ENCODE results near the gene SBF2. TPM values are rescaled to one million over a fixed set of nuclear protein-coding genes. Genes with fewer than 3 reads are reported as not detected.

Gene SBF2
- total and polyA plus RNA-seq, 9 of the 15 experiments (the other 6 are each of a cell fraction or from before 2014, with no cell fraction given) = 0.80 to 9.5 (median 5.0) TPM

- H3K9ac ChIP-seq (ENCODE audit: insufficient read depth in 1 of 2, low read depth in 2 of 2, low read length in 2 of 2) = no peak overlapping the region
- H2AFZ ChIP-seq (ENCODE audit: low read depth, low read length) = no peak overlapping the region
- in situ Hi-C loops (cut with MboI) = no loop called here
- H3K9me3 ChIP-seq (replicated peaks; ENCODE audit: control insufficient read depth, insufficient read depth, low read depth, low read length) = no peaks in the 10 kb centered on the region
- H3K27me3 ChIP-seq (ENCODE audit: control insufficient read depth in 2 of 2, insufficient read depth in 2 of 2, low read length in 2 of 2) = peaks cover 0 to 6% of the 10 kb centered on the region in 2 experiments; a peak in 2 of 5 replicates
- intact Hi-C loops (cut with micrococcal nuclease) = no loop called here
- H4K20me1 ChIP-seq (replicated peaks; ENCODE audit: control insufficient read depth, insufficient read depth, low read length) = no peaks in the 10 kb centered on the region; the same call in 1 of the 2 replicates
- no peaks in the 10 kb centered on the region for H3K79me2 ChIP-seq (ENCODE audit: control insufficient read depth, insufficient read depth, low read length)
- CTCF ChIA-PET (ENCODE audit: low intra/inter-chr PET ratio) = no interaction called here
- TF ChIP-seq ETV1 (tag; conservative IDR thresholded peaks at IDR 0.05; ENCODE audit: low read depth) (no peak), STAT5B (CRISPR knock-in tag; IDR thresholded peaks at IDR 0.05) (no peak), ATF3 (IDR thresholded peaks at IDR 0.05) (no peak), ATF3 (CRISPR knock-in tag; conservative IDR thresholded peaks at IDR 0.05) (no peak), MTA2 (IDR thresholded peaks at IDR 0.05; ENCODE audit: low read depth) (no peak), ZKSCAN3 (CRISPR knock-in tag; IDR thresholded peaks at IDR 0.05) (no peak), SMARCC2 (IDR thresholded peaks at IDR 0.05; ENCODE audit: low read depth) (no peak), SIRT6 (IDR thresholded peaks at IDR 0.05; ENCODE audit: low read depth, low read length) (no peak), L3MBTL2 (IDR thresholded peaks at IDR 0.05) (no peak)
- TF ChIP-seq, protein P1, sequence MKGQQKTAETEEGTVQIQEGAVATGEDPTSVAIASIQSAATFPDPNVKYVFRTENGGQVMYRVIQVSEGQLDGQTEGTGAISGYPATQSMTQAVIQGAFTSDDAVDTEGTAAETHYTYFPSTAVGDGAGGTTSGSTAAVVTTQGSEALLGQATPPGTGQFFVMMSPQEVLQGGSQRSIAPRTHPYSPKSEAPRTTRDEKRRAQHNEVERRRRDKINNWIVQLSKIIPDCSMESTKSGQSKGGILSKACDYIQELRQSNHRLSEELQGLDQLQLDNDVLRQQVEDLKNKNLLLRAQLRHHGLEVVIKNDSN (CRISPR knock-in tag; IDR thresholded peaks at IDR 0.05) = no peak
- no peak for ATAC-seq
- no peaks in the 10 kb centered on the region for H3K4me1 ChIP-seq (replicated peaks in 1 of 2; ENCODE audit: control insufficient read depth in 2 of 2, insufficient read depth in 2 of 2, low read length in 2 of 2)
- no peak overlapping the region for H3K27ac ChIP-seq (ENCODE audit: extremely low read depth, low read depth, low read length)
- H3K9me1 ChIP-seq (ENCODE audit: control insufficient read depth, insufficient read depth, low read length) = no peaks in the 10 kb centered on the region
- POLR2A ChIA-PET = interaction anchor here (0.6 to 0.8 kb wide), 2 partner anchors 19 to 1064 kb away, joined by 3 to 4 read pairs; no protein-coding TSS in a partner anchor
- H3K4me3 ChIP-seq = no peak overlapping the region
- FAIRE-seq = no peak
- no peak overlapping the region for H3K4me2 ChIP-seq (ENCODE audit: insufficient read depth, low read length)
- 29% methylated on average over 4 of the region's 4 CpGs for WGBS (ENCODE audit: insufficient coverage, low coverage, missing lambda C conversion rate)
- BruUV-seq (replicated peaks) = no TSS peak
- no peak for DNase-seq (ENCODE audit: extremely low read depth in 1 of 4, low spot score in 3 of 4)
- H3K36me3 ChIP-seq (ENCODE audit: control insufficient read depth, insufficient read depth, low read length) = no peaks in the 10 kb centered on the region
These were observed 521.8 kb downstream of the SBF2 start for GRCh38 chr11:9772218-9772617.
